Bronchial smooth muscle cell (primary cell): ENCODE data around the gene LUC7L2. TPM values are rescaled to one million over a fixed set of nuclear protein-coding genes. Genes with fewer than 3 reads are reported as not detected.

Source experiments
- total RNA-seq: library from RNA; depleted of rRNA; stranded (reverse); fragments of >200 nt; gene quantifications from 2 replicates; pipeline ENCODE4 v1.2.1, GENCODE V29; 2014

Gene LUC7L2
- total RNA-seq = 41.7 and 45.4 TPM in 2 replicates

GRCh38 chr7:139359366-139360209 is at the start of gene LUC7L2:
LUC7L2 (plus strand) TSS chr7:139359894; CDS start chr7:139360262, 368 bp downstream.

GRCh38 chr7:139341058-139341775 is 18.5 kb upstream of the LUC7L2 start, which contains the start of gene FMC1:
FMC1 (plus strand) TSS chr7:139341337; CDS start chr7:139341385, 48 bp downstream.

Other genes starting within 250 kb of the LUC7L2 start
- gene UBN2, start 128.7 kb upstream of the LUC7L2 start, total RNA-seq = 2.5 and 3.8 TPM in 2 replicates
- gene FMC1, start 18.6 kb upstream of the LUC7L2 start, total RNA-seq = 13.7 and 18.9 TPM in 2 replicates
- gene KLRG2, start 123.8 kb downstream of the LUC7L2 start, total RNA-seq = not detected in 2 replicates
- gene CLEC2L, start 163.8 kb downstream of the LUC7L2 start, total RNA-seq = not detected in 2 replicates